Measurements from ENCODE around the gene HSPD1.
"Not testable (repeated sequence)": the region's sequence is repeated elsewhere in the genome, so short reads cannot be mapped to it uniquely, and the experiment has no call there.

The HSPD1 gene

GRCh38 chr2:197497326-197497725 lies 2.3 kb downstream of the HSPD1 start:
- no peak for DNase-seq (ENCODE audit: low read depth in 3 of 3)

- no peak for DNase-seq (ENCODE audit: low read depth in 3 of 3)
Observed at GRCh38 chr2:197496695-197497094, 2.9 kb downstream of the HSPD1 start.

GRCh38 chr2:197495433-197496134 lies 4.1 kb downstream of the HSPD1 start:
- DNase-seq (ENCODE audit: low read depth in 3 of 3) = no peak

DNA sequence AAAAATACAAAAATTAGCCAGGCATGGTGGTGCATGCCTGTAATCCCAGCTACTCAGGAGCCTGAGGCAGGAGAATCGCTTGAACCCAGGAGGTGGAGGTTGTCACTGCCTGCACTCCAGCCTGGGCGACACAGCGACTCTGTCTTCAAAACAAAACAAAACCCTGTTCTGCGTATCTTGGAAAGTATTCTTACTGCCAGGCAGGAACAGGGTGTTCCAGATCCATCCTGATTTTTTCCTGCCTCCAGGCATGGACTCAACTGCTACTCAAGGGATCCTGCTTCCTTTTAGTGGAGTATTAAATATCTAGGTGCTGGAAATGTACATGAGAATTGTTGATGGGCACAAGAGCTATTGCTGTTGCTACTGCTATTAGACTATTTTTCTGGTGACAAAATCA lies 12.3 kb downstream of the HSPD1 start:
- DNase-seq (ENCODE audit: low read depth in 3 of 3) = no peak

DNA sequence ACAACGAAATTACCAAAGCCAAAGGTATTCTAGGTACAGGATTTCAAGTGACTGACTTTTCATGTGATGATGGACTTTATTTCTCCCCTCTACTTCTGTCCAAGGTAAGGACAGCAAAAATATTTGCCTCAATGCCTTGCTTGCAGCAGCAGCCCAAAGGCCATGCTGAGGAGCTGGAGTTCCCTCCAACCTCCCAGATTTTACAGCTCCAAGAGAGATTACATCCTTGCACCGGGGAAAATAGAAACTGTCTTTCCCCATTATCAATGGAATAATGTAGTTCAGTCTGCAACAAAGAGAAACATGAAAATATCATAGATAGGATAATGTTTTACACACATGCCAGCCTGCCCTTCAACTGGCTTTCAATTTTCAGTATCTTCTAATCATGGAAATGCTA lies 13.5 kb downstream of the HSPD1 start:
- DNase-seq (ENCODE audit: low read depth in 3 of 3) = no peak

DNA sequence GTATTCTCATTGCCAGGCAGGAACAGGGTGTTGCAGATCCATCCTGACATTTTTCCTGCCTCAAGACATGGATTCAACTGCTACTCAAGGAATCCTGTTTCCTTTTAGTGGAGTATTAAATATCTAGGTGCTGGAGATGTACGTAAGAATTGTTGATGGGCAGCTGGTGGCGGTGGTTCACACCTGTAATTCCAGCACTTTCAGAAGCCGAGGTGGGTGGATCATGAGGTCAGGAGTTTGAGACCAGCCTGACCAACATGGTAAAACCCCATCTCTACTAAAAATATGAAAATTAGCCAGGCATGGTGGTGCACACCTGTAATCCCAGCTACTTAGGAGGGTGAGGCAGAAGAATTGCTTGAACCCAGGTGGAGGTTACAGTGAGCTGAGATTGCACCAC lies 15.4 kb downstream of the HSPD1 start:
- DNase-seq (ENCODE audit: low read depth in 3 of 3) = not testable (repeated sequence)

DNA sequence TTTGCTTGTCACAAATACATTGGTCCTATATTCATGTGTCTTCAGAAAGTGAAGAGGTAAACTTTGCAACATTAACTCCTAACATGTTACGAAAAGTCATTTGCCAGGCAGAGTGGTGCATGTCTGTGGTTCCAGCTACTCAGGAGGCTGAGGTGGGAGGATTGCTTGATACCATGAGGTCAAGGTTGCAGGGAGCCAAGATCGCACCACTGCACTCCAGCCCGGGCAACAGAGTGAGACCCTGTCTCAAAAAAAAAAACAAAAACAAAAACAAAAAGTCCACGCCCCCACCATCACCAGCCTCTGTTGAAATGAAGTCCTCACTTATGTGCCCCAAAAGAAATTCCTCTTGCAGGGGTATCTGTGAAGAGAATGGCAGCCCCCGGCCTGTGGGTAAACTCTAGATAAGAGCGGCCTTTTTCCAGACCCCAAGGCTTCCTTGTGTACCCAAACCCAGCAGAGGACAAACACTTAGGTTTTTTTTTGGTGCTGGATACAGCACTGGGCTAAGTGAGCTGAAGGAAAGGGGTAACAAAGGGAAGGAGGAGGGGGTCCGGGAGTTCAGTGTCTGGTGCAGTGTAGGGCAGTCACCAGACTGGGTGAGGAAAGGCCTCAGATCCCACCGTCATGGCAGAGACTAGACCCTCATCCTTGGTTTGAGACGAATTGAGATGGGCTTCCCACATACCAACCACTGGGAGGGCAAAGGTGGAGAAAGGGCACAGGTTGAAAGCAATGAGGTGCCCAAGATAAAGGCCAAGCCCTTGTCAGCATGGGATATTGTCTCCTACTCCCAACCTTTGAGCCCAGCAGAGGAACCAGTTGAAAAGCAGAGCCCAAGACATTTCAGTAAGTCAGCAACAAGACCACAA lies 19.2 kb downstream of the HSPD1 start:
- no peak for DNase-seq (ENCODE audit: low read depth in 3 of 3)

GRCh38 chr2:197477797-197478196 lies 21.8 kb downstream of the HSPD1 start:
- DNase-seq (ENCODE audit: low read depth in 3 of 3) = no peak

DNA sequence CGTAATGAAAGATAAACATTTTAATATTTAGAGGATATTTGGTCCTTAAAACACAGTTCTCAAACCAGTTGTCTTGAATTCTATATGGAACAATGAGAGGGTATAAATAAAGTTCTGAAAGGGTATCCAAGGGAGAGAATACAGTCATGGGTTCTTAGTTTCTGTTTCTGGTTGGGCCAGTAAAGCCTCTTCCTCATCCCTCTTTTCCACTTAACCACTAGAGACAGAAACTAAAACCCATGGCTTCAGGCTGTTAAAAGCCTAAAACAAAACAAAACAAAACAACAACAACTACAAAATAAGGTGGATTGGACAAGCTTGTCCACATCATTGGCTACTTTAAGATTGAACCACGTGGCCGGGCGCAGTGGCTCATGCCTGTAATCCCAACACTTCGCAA lies 27.5 kb downstream of the HSPD1 start:
- no peak for DNase-seq (ENCODE audit: low read depth in 3 of 3)

GRCh38 chr2:197464175-197464574 lies 35.5 kb downstream of the HSPD1 start:
- no peak for DNase-seq (ENCODE audit: low read depth in 3 of 3)

- no peak for DNase-seq (ENCODE audit: low read depth in 3 of 3)
Observed at GRCh38 chr2:197461057-197461456, 38.6 kb downstream of the HSPD1 start.

DNA sequence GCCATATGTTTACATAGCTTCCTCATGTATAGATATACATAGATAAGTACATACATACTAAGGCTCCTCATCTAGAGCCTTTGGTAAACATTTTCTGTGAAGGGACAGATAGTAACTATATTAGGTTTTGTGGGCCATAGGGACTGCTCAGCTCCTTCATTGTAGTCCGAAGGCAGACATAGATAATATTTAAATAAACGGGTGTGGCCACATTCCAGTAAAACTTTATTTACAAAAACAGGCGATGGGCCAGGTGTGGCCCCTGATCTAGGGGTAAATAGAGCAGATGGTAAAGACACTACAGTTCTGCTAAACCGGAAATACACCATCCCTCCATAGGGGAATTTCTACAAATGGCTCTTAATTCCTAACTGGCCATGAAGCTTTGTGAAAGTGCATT lies 39.0 kb downstream of the HSPD1 start:
- DNase-seq (ENCODE audit: low read depth in 3 of 3) = no peak

DNA sequence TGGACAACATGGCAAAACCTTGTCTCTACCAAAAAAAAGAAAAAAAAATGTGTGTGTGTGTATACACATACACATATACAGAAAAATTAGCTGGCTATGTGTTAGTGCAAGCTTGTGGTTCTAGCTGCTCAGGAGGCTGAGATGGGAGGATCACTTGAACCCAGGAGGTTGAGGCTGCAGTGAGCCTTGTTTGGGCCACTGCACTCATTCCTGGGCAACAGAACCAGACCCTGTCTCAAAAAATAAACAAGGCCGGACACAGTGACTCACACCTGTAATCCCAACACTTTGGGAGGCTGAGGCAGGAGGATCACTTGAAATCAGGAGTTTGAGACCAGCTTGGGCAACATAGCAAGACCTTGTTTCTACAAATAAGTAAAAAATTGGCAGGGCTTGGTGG lies 44.2 kb downstream of the HSPD1 start:
- no peak for DNase-seq (ENCODE audit: low read depth in 3 of 3)

DNA sequence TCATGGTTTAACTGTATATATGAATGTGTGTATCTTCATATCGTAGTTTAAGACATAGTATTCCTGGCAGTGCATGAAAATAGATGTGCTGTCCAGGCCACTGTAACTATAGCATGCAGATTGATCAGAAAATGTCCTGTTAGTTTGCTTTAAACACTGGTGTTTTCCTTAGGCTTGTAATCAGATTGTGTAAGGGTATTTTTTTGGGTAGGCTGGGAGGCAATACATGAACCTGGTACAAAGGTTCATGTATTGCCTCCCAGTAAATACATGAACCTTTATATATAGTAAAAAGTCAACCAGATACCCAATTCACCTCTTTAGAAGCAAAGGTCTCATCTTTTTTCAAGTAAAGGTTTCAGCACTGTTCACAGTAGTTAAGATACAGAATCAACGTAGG lies 44.7 kb downstream of the HSPD1 start:
- DNase-seq (ENCODE audit: low read depth in 3 of 3) = no peak

DNA sequence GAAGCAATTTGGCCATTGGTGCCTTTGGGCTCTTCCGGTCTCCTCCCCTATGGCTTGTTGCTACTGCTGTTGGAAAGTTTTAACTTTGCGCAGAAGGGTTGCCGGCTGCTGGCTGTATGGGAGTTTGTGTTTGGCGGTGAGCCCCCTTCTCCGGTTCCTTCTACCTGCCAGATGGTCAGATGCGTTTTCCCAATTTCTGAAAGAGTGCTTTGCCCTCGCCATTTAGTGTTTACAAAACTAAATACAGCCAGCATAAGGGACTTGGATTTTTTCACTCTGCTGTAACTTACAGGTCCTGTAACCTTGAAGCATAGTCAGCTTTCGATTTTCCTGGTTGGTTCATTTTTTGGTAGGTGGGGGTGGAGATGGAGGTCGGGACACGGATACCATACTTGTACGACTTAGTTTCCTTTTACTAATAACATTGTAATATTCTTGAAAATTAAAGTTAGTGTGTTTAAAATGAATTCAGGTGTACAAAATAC lies 45.7 kb downstream of the HSPD1 start:
- no peak for DNase-seq (ENCODE audit: low read depth in 3 of 3)

GRCh38 chr2:197453123-197453913 lies 46.3 kb downstream of the HSPD1 start, which contains the start of gene COQ10B:
Gene COQ10B, plus strand, starts transcription at chr2:197453552. Its CDS starts 9 bp downstream, at chr2:197453561.
- peak; percentile 89 to 97 (median 96) for DNase-seq (ENCODE audit: low read depth in 3 of 3)

GRCh38 chr2:197452754-197453122 lies 46.9 kb downstream of the HSPD1 start:
- DNase-seq (ENCODE audit: low read depth in 3 of 3) = no peak

DNA sequence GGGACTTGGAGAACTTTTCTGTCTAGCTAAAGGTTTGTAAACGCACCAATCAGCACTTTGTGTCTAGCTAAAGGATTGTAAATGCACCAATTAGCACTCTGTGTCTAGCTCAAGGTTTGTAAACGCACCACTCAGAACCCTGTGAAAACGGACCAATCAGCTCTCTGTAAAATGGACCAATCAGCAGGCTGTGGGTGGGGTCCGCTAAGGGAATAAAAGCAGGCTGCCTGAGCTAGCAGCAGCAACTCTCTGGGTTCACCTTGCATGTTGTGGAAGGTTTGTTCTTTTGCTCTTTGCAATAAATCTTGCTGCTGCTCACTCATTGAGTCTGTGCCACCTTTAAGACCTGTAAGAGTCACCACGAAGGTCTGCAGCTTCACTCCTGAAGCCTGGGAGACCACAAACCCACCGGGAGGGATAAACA lies 48.7 kb downstream of the HSPD1 start:
- DNase-seq (ENCODE audit: low read depth in 3 of 3) = not testable (repeated sequence)

DNA sequence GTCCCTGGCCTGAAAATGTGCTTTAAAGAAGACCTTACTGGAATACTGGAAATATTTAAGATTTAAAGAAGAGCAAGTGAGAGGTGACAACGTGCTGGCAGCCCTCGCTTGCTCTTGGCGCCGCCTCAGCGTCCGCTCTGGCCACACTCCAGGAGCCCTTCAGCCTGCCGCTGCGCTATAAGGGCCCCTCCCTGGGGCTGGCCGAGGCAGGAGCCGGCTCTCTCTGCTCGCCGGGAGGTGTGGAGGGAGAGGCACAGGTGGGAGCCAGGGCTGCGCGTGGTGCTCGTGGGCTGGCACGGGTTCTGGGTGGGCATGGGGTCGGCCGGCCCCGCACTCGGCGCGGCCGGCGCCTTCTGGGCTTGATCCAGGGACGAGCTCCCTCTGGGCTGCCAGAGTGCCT lies 49.2 kb downstream of the HSPD1 start:
- DNase-seq (ENCODE audit: low read depth in 3 of 3) = no peak

DNA sequence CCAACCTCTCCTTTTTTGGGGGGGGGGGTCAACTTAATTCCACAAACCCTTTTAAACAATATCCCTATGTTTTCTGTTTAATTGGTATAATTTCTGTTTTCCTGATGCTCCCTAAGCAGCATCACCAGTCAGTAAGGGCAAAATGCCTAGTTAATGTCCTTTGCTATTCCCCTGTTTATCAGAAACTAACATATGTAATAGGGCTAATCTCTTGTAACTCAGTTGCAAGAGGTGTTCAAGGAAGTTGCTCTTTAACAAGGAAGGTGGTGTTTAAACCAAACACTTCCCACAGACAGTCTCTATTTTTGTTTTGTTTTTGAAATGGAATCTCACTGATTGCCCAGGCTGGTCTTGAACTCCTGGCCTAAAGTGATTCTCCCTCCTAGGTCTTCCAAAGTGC lies 52.8 kb downstream of the HSPD1 start:
- DNase-seq (ENCODE audit: low read depth in 3 of 3) = no peak

DNA sequence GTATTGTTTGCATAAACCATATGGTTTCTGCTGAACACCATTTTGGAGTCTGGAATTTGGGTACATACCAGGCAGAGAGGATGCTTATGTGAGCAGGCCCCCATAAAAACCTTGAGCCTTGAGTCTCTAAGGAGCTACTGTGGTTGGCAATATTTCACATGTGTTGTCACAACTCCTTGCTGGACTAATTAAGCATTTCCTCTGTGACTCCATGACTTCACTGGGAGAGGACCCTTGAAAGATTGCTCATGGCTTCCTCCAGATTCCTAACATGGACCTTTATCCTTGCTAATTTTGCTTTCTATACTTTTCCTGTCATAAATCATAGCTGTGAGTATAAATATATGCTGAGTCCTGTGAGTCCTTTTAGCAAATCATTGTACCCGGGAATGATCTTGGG lies 53.9 kb downstream of the HSPD1 start:
- no peak for DNase-seq (ENCODE audit: low read depth in 3 of 3)

DNA sequence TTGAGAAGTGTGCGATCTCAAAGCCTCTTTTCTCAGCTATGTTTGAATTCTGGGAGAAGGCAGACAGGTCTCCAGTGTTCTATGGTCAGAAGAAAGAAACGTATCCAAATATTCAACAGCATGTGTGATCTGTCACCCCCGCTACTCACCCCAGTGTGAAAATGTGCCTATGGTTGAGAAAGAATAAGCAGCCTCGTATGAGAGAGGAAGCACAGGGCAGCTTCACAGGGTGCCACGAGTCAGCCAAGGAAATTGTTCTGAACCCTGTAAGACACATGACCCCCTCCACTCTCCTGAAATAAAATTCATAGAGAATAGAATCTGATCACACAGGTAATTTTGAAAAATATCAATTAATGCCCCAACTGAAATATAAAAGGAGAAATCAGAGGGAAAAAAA lies 56.8 kb downstream of the HSPD1 start:
- no peak for DNase-seq (ENCODE audit: low read depth in 3 of 3)

All from stimulated activated CD4-positive, alpha-beta T cell treated with anti-CD3 and anti-CD28 coated beads, TNF-alpha, amount 100 ng/mL, for 4 hours (primary cell).